MM.1S (cell line): ENCODE measurements around the gene THAP9.

Experiments
- DNase-seq: peaks from one replicate; pipeline ENCODE4 v3.0.0-alpha.2; 2015
- H2AFZ ChIP-seq: fragments of 300-600 bp; sonication (generic); 2 replicates; pipeline ENCODE4 v1.6.0; 2016; ENCODE audit warnings: antibody characterized with exemption, low read length
- H3F3A ChIP-seq: fragments of 300-600 bp; sonication (generic); 2 replicates; pipeline ENCODE4 v1.6.1; 2016; ENCODE audit warnings: mild to moderate bottlenecking, antibody characterized with exemption, low read length, moderate library complexity, mixed read lengths; ENCODE audit not compliant: insufficient read depth
- H3K27ac ChIP-seq: fragments of 300-600 bp; sonication (generic); 2 replicates; pipeline ENCODE4 v1.5.1; 2016; ENCODE audit warnings: mild to moderate bottlenecking, low read length
- H3K27me3 ChIP-seq: fragments of 300-600 bp; sonication (generic); replicated peaks from 2 replicates; pipeline ENCODE4 v1.6.0; 2016; ENCODE audit warnings: low read length; ENCODE audit not compliant: insufficient read depth
- H3K36me3 ChIP-seq: fragments of 300-600 bp; sonication (generic); replicated peaks from 2 replicates; pipeline ENCODE4 v1.6.1; 2016; ENCODE audit warnings: mild to moderate bottlenecking, low read length, mixed read lengths; ENCODE audit not compliant: insufficient read depth
- H3K4me1 ChIP-seq: fragments of 300-600 bp; sonication (generic); 2 replicates; pipeline ENCODE4 v1.6.1; 2016; ENCODE audit warnings: low read length, mixed read lengths
- H3K4me2 ChIP-seq: fragments of 300-600 bp; sonication (generic); 2 replicates; pipeline ENCODE4 v1.6.0; 2016; ENCODE audit warnings: low read depth, low read length
- H3K4me3 ChIP-seq: fragments of 300-600 bp; sonication (generic); 2 replicates; pipeline ENCODE4 v1.5.1; 2016; ENCODE audit warnings: low read length, mixed read lengths
- H3K79me2 ChIP-seq: fragments of 300-600 bp; sonication (generic); 2 replicates; pipeline ENCODE4 v1.6.1; 2016; ENCODE audit warnings: mixed run types, low read length, mixed read lengths
- H3K9ac ChIP-seq: fragments of 300-600 bp; sonication (generic); 2 replicates; pipeline ENCODE4 v1.6.1; 2016; ENCODE audit warnings: low read length, mixed read lengths
- H3K9me2 ChIP-seq: fragments of 300-600 bp; sonication (generic); replicated peaks from 2 replicates; pipeline ENCODE4 v1.6.1; 2016; ENCODE audit warnings: mild to moderate bottlenecking, low read length, mixed read lengths; ENCODE audit not compliant: insufficient read depth
- H3K9me3 ChIP-seq: fragments of 300-600 bp; sonication (generic); replicated peaks from 2 replicates; pipeline ENCODE4 v1.6.1; 2016; ENCODE audit warnings: mild to moderate bottlenecking, low read length, mixed read lengths; ENCODE audit not compliant: insufficient read depth
- H4K20me1 ChIP-seq: fragments of 300-600 bp; sonication (generic); 2 replicates; pipeline ENCODE4 v1.6.1; 2016; ENCODE audit warnings: mild to moderate bottlenecking, low read length, moderate library complexity, mixed read lengths; ENCODE audit not compliant: insufficient read depth
- CTCF ChIP-seq: fragments of 300-600 bp; sonication (generic); IDR thresholded peaks from 2 replicates; pipeline ENCODE4 v1.5.1; 2016; ENCODE audit warnings: antibody characterized with exemption, low read length, mixed read lengths
- EZH2 ChIP-seq: fragments of 300-600 bp; sonication (generic); optimal IDR thresholded peaks from 2 replicates; pipeline ENCODE3; 2017; ENCODE audit warnings: low read depth, mild to moderate bottlenecking, antibody characterized with exemption, low read length, mixed read lengths
- EZH2phosphoT487 ChIP-seq: fragments of 300-600 bp; sonication (generic); IDR thresholded peaks from 2 replicates; pipeline ENCODE4 v1.6.1; 2018; ENCODE audit warnings: antibody characterized with exemption, low read length

Gene THAP9

GRCh38 chr4:82885410-82885809 lies 15.1 kb upstream of the THAP9 start:
- H3K27ac ChIP-seq, result no peak overlapping the region
- TF ChIP-seq EZH2 (no peak), CTCF (no peak), EZH2phosphoT487 (no peak)
- H3F3A ChIP-seq, result peaks cover 10% of the 10 kb centered on the region
- H3K9me2 ChIP-seq, result no peaks in the 10 kb centered on the region
- no peaks in the 10 kb centered on the region for H3K36me3 ChIP-seq
- DNase-seq, result no peak
- peaks cover 96% of the 10 kb centered on the region for H3K79me2 ChIP-seq
- H3K4me3 ChIP-seq, result no peak overlapping the region
- peaks cover 6% of the 10 kb centered on the region; the same call in 1 of the 2 replicates for H3K4me1 ChIP-seq
- no peak overlapping the region for H3K9ac ChIP-seq
- peaks cover 3% of the 10 kb centered on the region; the same call in 1 of the 2 replicates for H4K20me1 ChIP-seq
- no peaks in the 10 kb centered on the region for H3K9me3 ChIP-seq
- no peaks in the 10 kb centered on the region for H3K27me3 ChIP-seq
- no peak overlapping the region for H2AFZ ChIP-seq
- H3K4me2 ChIP-seq, result no peak overlapping the region

GRCh38 chr4:82886147-82886942 lies 14.2 kb upstream of the THAP9 start:
- H3K36me3 ChIP-seq, result no peaks in the 10 kb centered on the region
- peaks cover 92% of the 10 kb centered on the region for H3K79me2 ChIP-seq
- peaks cover 6% of the 10 kb centered on the region; the same call in 1 of the 2 replicates for H3K4me1 ChIP-seq
- no peak overlapping the region for H3K4me3 ChIP-seq
- H3K9ac ChIP-seq, result no peak overlapping the region
- DNase-seq, result no peak
- no peaks in the 10 kb centered on the region for H3K9me2 ChIP-seq
- no peak overlapping the region for H2AFZ ChIP-seq
- peaks cover 3% of the 10 kb centered on the region; the same call in 1 of the 2 replicates for H4K20me1 ChIP-seq
- no peaks in the 10 kb centered on the region for H3K27me3 ChIP-seq
- peaks cover 18% of the 10 kb centered on the region for H3F3A ChIP-seq
- no peak overlapping the region for H3K27ac ChIP-seq
- no peaks in the 10 kb centered on the region for H3K9me3 ChIP-seq
- no peak overlapping the region for H3K4me2 ChIP-seq
- TF ChIP-seq CTCF, result no peak

GRCh38 chr4:82889287-82889686 lies 11.2 kb upstream of the THAP9 start:
- no peaks in the 10 kb centered on the region for H3K9me2 ChIP-seq
- no peaks in the 10 kb centered on the region for H3K9me3 ChIP-seq
- peaks cover 17% of the 10 kb centered on the region for H3K4me1 ChIP-seq
- peak overlapping the region; percentile 92; the same call in 1 of the 2 replicates for H3K9ac ChIP-seq
- no peaks in the 10 kb centered on the region for H4K20me1 ChIP-seq
- H3K36me3 ChIP-seq, result no peaks in the 10 kb centered on the region
- peak overlapping the region; percentile 71 for H3K4me2 ChIP-seq
- peaks cover 72% of the 10 kb centered on the region for H3K79me2 ChIP-seq
- peaks cover 38% of the 10 kb centered on the region for H3F3A ChIP-seq
- TF ChIP-seq EZH2 (no peak), CTCF (no peak), EZH2phosphoT487 (no peak)
- H3K27ac ChIP-seq, result no peak overlapping the region
- DNase-seq, result no peak
- H3K4me3 ChIP-seq, result peak overlapping the region; percentile 95
- H3K27me3 ChIP-seq, result no peaks in the 10 kb centered on the region
- no peak overlapping the region for H2AFZ ChIP-seq
